Panc1 (cell line): ENCODE data around the gene ARHGAP6.

Source experiments
- CTCF ChIP-seq: fragments of 450-650 bp; IDR thresholded peaks from 2 replicates; pipeline ENCODE4 v1.5.1; 2017; ENCODE audit warnings: mild to moderate bottlenecking
- POLR2AphosphoS5 ChIP-seq: IDR thresholded peaks from 2 replicates; pipeline ENCODE4 v1.6.1; 2012; ENCODE audit warnings: mild to moderate bottlenecking, low read depth, low read length, moderate library complexity
- SIN3A ChIP-seq: IDR thresholded peaks from 2 replicates; pipeline ENCODE4 v1.6.1; 2012; ENCODE audit warnings: low read depth, mild to moderate bottlenecking, low read length, moderate library complexity, borderline replicate concordance; ENCODE audit not compliant: insufficient read depth
- TCF7L2 ChIP-seq: IDR thresholded peaks from 2 replicates; pipeline ENCODE4 v1.6.1; 2011; ENCODE audit warnings: mild to moderate bottlenecking, low read depth, low read length, inconsistent platforms
- TF ChIP-seq, protein P1 (sequence below), 2 experiments: IDR thresholded peaks; 2 replicates each; pipeline ENCODE4 v1.6.1; 2011 to 2012; ENCODE audit warnings: low read depth in 2 of 2, control low read depth in 1 of 2, low read length in 1 of 2, mild to moderate bottlenecking in 1 of 2, moderate library complexity in 1 of 2; ENCODE audit not compliant: insufficient read depth in 1 of 2

DNA sequence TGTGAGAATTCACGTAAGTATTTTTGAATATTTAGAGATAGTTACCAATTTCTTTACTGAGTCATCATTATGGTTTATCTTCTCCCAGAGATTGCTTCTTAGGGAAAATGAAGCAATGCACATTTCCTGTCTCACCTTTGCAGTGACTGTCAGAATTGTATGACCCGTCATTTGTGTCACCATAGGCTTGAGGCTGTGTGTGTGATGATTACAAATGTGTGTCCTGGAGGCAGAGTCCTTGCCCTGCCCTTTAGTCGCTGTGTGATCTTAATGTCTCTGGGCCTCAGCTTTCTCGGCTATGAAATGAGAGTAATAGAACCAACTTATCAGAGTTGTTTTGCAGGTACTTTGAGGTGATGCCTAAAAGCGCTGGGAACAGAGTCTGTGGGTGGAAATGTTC lies 540.7 kb downstream of the ARHGAP6 start:
- no peak for TF ChIP-seq CTCF
- TF ChIP-seq, protein P1, sequence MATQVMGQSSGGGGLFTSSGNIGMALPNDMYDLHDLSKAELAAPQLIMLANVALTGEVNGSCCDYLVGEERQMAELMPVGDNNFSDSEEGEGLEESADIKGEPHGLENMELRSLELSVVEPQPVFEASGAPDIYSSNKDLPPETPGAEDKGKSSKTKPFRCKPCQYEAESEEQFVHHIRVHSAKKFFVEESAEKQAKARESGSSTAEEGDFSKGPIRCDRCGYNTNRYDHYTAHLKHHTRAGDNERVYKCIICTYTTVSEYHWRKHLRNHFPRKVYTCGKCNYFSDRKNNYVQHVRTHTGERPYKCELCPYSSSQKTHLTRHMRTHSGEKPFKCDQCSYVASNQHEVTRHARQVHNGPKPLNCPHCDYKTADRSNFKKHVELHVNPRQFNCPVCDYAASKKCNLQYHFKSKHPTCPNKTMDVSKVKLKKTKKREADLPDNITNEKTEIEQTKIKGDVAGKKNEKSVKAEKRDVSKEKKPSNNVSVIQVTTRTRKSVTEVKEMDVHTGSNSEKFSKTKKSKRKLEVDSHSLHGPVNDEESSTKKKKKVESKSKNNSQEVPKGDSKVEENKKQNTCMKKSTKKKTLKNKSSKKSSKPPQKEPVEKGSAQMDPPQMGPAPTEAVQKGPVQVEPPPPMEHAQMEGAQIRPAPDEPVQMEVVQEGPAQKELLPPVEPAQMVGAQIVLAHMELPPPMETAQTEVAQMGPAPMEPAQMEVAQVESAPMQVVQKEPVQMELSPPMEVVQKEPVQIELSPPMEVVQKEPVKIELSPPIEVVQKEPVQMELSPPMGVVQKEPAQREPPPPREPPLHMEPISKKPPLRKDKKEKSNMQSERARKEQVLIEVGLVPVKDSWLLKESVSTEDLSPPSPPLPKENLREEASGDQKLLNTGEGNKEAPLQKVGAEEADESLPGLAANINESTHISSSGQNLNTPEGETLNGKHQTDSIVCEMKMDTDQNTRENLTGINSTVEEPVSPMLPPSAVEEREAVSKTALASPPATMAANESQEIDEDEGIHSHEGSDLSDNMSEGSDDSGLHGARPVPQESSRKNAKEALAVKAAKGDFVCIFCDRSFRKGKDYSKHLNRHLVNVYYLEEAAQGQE (IDR thresholded peaks at IDR 0.05; ENCODE audit: insufficient read depth in 1 of 2, low read depth in 2 of 2, low read length in 1 of 2): no peak
- no peak for TF ChIP-seq POLR2AphosphoS5
- TF ChIP-seq SIN3A: no peak
- no peak for TF ChIP-seq TCF7L2
